GM21423 (cell line): ENCODE results near the gene LEFTY2.
"Not testable (repeated sequence)": the region's sequence is repeated elsewhere in the genome, so short reads cannot be mapped to it uniquely, and the experiment has no call there.

Experiments used
- ATAC-seq: cut with Tn5 transposase; IDR thresholded peaks from one replicate; pipeline ENCODE4 v1.9.1; 2021; ENCODE audit warnings: mild to moderate bottlenecking, moderate library complexity; ENCODE audit not compliant: unreplicated experiment

LEFTY2 gene

GRCh38 chr1:225908013-225908640 is 32.9 kb downstream of the LEFTY2 start:
- no peak for ATAC-seq

- no peak for ATAC-seq
Observed at GRCh38 chr1:225907341-225907740, 33.7 kb downstream of the LEFTY2 start.

GRCh38 chr1:225906467-225906866 is 34.6 kb downstream of the LEFTY2 start:
- ATAC-seq, result no peak

DNA sequence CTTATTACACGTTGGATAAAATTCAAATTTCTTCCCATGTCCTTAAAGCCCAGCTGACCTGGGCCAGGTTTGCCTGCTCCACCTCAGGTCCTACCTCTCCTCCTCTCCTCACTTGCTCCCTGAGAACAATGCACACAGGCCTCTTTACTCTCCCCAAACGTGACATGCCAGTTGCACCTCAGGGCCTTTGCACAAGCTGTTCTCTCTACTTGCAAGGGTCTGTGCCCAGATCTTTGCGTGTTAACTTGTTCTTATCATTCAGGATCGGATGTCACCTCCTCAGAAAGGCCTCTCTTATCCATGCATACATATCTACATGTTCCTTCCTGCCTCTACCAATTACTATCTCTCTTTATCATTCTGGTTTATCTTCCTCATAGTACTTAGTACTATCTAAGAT is 37.4 kb downstream of the LEFTY2 start:
- no peak for ATAC-seq

GRCh38 chr1:225899044-225899925 is 41.7 kb downstream of the LEFTY2 start:
- ATAC-seq, result no peak

DNA sequence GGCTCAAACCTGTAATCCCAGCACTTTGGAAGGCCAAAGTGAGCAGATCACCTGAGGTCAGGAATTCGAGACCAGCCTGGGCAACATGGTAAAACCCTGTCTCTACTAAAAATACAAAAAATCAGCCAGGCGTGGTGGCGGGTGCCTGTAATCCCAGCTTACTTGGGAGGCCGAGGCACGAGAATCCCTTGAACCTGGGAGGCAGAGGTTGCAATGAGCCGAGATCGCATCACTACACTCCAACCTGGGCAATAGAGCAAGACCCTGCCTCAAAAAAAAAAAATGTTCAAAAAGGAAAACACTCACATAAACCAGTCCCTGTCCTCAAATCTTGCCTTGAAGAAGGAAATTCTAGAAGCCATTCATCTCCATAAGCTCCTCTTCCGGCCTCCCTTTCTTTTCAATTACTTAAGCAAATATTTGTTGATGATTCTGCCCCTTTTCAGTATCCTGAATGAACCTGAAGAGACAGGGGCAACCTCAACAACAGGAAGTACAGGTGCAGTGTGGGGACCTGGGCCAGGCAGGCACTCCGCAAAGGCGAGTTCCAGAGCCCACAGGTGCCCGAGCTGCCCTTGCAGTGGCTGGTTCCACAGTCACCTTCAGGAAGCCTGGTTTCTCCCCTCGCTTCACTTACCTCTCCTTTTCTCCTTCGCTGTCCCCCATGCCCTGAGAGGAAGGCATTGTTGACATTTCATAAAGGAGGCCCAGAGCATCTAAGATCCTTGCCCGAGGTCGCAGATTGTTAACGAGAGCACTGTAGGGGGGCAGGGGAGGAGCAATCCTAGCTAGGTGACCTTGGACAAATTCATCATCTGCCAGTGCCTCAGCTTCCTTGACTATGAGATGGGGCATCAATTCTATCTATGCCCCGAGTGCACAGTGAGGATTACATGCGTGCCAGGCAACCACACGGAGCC is 43.2 kb downstream of the LEFTY2 start:
- ATAC-seq, result no peak

- ATAC-seq, result peak; percentile 100
Observed at GRCh38 chr1:225896937-225897549, 44.0 kb downstream of the LEFTY2 start.

- ATAC-seq, result no peak
Observed at GRCh38 chr1:225896494-225896893, 44.5 kb downstream of the LEFTY2 start.

DNA sequence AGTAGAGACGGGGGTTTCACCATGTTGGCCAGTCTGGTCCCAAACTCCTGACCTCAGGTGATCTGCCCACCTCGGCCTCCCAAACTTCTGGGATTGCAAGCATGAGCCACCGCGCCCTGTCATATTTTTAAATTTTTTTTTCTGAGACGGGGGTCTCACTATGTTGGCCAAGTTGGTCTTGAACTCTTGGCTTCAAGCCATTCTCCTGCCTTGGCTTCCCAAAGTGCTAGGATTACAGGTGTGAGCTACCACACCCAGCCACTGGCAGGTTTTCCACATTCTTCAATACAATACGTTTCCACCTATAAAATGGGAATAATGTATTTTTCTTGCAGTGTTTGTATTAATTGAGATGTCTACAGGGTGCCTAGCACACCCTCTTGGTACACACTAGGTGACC is 48.7 kb downstream of the LEFTY2 start:
- no peak for ATAC-seq

DNA sequence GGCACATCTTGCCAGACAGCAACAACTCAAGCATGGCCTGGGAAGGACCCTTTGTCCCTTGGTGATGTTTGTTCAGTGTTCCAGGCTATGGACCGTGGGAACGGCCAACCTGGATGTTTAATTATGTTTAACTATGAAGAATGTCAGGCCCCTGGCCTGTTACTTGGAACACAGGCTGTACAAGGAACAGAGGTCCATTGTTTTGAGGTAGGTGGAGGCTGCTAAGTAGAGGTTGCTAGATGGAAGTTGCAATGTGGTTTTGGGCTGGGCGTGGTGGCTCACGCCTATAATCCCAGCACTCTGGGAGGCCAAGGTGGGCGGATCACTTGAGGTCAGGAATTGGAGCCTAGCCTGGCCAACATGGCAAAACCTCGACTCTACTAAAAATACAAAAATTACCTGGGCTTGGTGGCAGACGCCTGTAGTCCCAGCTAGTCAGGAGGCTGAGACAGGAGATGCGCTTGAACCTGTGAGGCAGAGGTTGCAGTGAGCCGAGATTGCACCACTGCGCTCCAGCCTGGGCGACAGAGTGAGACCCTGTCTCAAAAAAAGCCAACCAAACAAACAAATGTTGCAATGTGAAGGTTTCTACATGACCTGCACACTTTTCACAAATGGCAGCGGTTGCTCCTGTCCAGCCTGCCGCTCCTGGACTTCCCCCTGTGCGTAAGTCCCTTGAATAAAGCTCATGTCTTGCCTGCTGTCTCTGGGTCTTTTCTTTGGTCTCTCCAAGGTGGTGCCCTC is 49.6 kb downstream of the LEFTY2 start:
- ATAC-seq, result no peak

- ATAC-seq, result no peak
Observed at GRCh38 chr1:225890346-225891228, 50.4 kb downstream of the LEFTY2 start.

GRCh38 chr1:225889743-225890142 is 51.3 kb downstream of the LEFTY2 start:
- no peak for ATAC-seq

GRCh38 chr1:225888898-225889601 is 52.0 kb downstream of the LEFTY2 start, which contains the start of gene LEFTY1:
TSS of gene LEFTY1 (minus strand) at chr1:225889146. CDS start at chr1:225889066, 80 bp downstream.
- ATAC-seq, result no peak

DNA sequence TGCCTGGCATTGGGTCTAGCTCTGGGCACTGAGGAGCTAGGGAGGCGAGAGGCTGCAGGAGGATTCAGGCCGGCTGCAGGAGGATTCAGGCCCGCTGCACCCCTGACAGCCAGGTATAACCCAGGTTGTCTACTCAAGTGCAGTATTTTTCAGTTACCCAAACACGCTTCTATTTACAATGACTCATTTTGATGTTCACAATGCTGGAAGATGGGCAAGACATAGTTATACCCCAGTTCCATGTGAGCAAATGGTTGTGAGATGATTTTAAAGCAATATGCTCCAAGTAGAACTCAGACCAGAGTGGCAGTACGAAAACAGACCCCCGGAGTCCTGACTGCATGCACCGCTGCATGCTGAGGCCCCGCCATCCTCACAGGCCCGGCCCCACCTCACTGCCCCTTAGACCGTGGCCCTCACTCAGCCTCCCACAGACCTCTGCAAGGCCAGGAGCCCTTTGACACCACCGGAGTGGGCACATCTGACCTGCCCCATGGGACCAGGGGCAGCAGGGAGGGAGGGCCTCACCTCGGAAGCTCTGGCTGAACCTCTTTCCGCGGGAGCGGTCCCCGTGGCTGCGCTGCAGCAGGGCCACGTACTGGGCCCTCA is 52.6 kb downstream of the LEFTY2 start:
- ATAC-seq, result no peak

- ATAC-seq, result not testable (repeated sequence)
Observed at GRCh38 chr1:225887554-225888288, 53.3 kb downstream of the LEFTY2 start.

- no peak for ATAC-seq
Observed at GRCh38 chr1:225887030-225887314, 54.0 kb downstream of the LEFTY2 start.
